Retinal pigment epithelial cell (primary cell): ENCODE results near the gene NUP42.

ENCODE experiments used
- DNase-seq: peaks from one replicate; pipeline ENCODE4 v3.0.0-alpha.2; 2010; ENCODE audit warnings: low read depth
- H3K4me3 ChIP-seq: 2 replicates; pipeline ENCODE4 v1.5.1; 2011; ENCODE audit warnings: mild to moderate bottlenecking, low read length, control low read depth, moderate library complexity
- TF ChIP-seq, protein P1 (sequence below): conservative IDR thresholded peaks from 2 replicates; pipeline ENCODE4 v1.5.1; 2011; ENCODE audit warnings: low read depth, low read length, control low read depth, inconsistent platforms

The NUP42 gene

GRCh38 chr7:23246555-23246954 lies 64.7 kb downstream of the NUP42 start, which contains the start of gene GPNMB:
GPNMB (plus strand) TSS chr7:23246775; CDS start chr7:23246858, 83 bp downstream.
- peak within 1 kb of the TSS; percentile 92 for H3K4me3 ChIP-seq
- peak; percentile 99 for DNase-seq
- TF ChIP-seq, protein P1, sequence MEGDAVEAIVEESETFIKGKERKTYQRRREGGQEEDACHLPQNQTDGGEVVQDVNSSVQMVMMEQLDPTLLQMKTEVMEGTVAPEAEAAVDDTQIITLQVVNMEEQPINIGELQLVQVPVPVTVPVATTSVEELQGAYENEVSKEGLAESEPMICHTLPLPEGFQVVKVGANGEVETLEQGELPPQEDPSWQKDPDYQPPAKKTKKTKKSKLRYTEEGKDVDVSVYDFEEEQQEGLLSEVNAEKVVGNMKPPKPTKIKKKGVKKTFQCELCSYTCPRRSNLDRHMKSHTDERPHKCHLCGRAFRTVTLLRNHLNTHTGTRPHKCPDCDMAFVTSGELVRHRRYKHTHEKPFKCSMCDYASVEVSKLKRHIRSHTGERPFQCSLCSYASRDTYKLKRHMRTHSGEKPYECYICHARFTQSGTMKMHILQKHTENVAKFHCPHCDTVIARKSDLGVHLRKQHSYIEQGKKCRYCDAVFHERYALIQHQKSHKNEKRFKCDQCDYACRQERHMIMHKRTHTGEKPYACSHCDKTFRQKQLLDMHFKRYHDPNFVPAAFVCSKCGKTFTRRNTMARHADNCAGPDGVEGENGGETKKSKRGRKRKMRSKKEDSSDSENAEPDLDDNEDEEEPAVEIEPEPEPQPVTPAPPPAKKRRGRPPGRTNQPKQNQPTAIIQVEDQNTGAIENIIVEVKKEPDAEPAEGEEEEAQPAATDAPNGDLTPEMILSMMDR: no peak

DNA sequence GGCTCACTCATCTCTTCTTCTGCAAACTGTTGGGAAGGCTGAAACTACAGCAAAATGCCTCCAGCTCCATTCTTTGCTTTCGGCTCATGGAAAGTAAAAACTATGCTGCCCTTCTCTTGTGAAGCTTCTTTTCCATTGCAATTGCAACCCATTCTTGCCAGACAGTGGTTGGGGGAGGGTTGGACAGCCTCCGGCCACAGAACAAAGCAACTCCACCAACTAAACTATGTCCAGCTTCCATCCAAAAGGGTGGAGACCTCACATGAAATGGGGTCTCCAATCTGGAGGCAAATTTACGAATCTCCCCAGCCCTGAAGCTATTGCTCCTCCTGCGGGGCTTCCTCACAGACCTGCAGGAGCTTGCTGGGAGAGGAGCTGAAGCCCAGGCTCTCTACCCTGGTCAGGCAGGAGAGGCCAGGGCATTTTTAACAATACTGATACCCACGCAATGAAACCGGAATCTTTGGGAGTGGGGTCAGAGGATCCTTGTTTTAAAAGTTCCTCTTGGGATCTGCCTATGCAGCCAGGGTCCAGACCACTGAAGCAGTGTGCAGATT lies 65.3 kb downstream of the NUP42 start:
- peak overlapping the region; percentile 92 for H3K4me3 ChIP-seq
- TF ChIP-seq, protein P1: no peak
- DNase-seq: no peak

GRCh38 chr7:23247603-23248335 lies 65.9 kb downstream of the NUP42 start:
- TF ChIP-seq, protein P1: no peak
- no peak for DNase-seq
- H3K4me3 ChIP-seq: peak overlapping the region; percentile 92

DNA sequence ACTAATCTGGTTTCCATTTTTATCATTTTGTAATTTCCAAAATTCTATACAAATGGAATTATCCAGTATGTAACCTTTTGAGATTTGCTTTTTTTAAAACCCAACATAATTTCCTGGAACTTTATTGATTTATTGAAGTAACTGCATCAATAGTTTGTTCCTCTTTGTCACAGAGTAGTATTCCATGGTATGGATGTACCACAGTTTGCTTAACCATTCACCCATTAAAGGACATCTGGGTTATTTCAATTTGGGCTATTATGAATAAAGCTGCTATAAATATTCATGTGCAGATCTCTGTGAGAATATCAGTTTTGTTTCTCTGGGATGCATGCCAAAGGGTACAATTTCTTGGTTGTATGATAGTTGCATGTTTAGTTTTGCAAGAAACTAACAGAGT lies 67.6 kb downstream of the NUP42 start:
- TF ChIP-seq, protein P1: no peak
- peak overlapping the region; percentile 92 for H3K4me3 ChIP-seq
- no peak for DNase-seq
